Gastroesophageal sphincter (tissue), 3 donors: ENCODE measurements around the gene RGP1.

Experiments
- CTCF ChIP-seq, 4 experiments: fragments of 200-600 bp in 2 of 4; fragments of 450-650 bp in 2 of 4; sonication (generic) in 1 of 4; IDR thresholded peaks; one replicate each; pipeline ENCODE4 v1.5.1; 2017 to 2019; ENCODE audit warnings: antibody characterized with exemption in 4 of 4, mild to moderate bottlenecking in 2 of 4, moderate library complexity in 2 of 4
- EP300 ChIP-seq: sonication (generic); formaldehyde crosslinking; IDR thresholded peaks from one replicate; pipeline ENCODE4 v1.6.1; 2017; ENCODE audit warnings: antibody characterized with exemption, mild to moderate bottlenecking
- POLR2A ChIP-seq, 2 donors: fragments of 450-650 bp; IDR thresholded peaks; one replicate each; pipeline ENCODE4 v1.6.1; 2017; ENCODE audit warnings: antibody characterized with exemption in 2 of 2, mild to moderate bottlenecking in 2 of 2, moderate library complexity in 1 of 2
- POLR2AphosphoS5 ChIP-seq: sonication (generic); formaldehyde crosslinking; IDR thresholded peaks from one replicate; pipeline ENCODE4 v1.6.1; 2017; ENCODE audit warnings: antibody characterized with exemption

- TF ChIP-seq CTCF (IDR thresholded peaks at IDR 0.05) (no peak), POLR2A (IDR thresholded peaks at IDR 0.05) (no peak), POLR2AphosphoS5 (no peak), EP300 (no peak)
These were observed 32.0 kb downstream of the RGP1 start for GRCh38 chr9:35781066-35781465.
